SH-SY5Y (cell line): Measurements from ENCODE around the gene CPXM2.

ENCODE experiments used
- GATA2 ChIP-seq: IDR thresholded peaks from 2 replicates; pipeline ENCODE4 v1.6.1; 2011; ENCODE audit warnings: mild to moderate bottlenecking, low read depth, low read length
- GATA3 ChIP-seq: IDR thresholded peaks from 2 replicates; pipeline ENCODE4 v1.6.1; 2011; ENCODE audit warnings: low read depth, mild to moderate bottlenecking, low read length, moderate library complexity

DNA sequence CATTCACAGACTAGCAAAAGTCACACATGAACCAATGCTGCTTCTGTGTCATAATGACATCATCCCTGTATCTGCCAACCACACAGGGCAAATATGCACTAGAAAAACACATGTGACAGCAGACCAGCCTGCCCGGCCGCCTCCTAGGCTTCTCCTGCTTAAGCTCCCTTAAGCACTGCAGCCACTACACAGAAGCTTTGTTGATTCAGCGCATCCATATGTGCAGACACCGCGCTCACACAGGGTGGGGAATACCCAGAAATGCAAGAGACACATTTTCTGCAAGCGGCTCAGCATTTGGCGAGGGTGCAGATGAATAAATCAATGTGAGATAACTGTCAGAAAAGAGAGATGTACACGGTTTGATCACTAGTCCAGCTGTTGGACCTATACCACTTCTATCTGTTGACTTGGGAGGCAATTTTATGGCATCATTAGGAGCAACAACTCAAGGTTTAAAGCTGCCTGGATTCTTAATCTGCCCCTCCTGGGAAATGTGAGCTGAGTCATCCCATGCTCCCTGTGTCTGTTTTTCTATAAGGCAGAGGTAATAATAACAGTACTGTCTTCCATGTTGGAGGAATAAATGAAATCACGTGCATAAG, 33.4 kb downstream of the CPXM2 start:
- no peak for TF ChIP-seq GATA2
- TF ChIP-seq GATA3 = no peak
